GM12878 (cell line): ENCODE measurements around the gene ARHGAP26. TPM values are rescaled to one million over a fixed set of nuclear protein-coding genes. Genes with fewer than 3 reads are reported as not detected.

ENCODE experiments used
- ATAC-seq: fragments of 200-7000 bp; cut with Tn5 transposase; 3 replicates; pipeline ENCODE4 v1.9.1; 2020; ENCODE audit warnings: mild to moderate bottlenecking, moderate library complexity
- BruUV-seq: library from RNA; stranded (reverse); fragments of 400-500 nt; replicated peaks from 2 replicates; lab custom pipeline; 2021; lab: Mats Ljungman, UMichigan
- CTCF ChIA-PET: fragments of 300-600 bp; sonication (Branson Sonifier 250); formaldehyde crosslinking; extraction: SDS; loops from one replicate; lab custom pipeline; 2021; ENCODE audit warnings: inconsistent platforms; lab: Yijun Ruan, JAX
- POLR2A ChIA-PET: fragments of 350-600 bp; formaldehyde crosslinking; extraction: SDS; loops from one replicate; lab custom pipeline; 2021; ENCODE audit warnings: inconsistent platforms; lab: Charles Lee
- RAD21 ChIA-PET: fragments of 300-600 bp; sonication (Branson Sonifier 250); formaldehyde crosslinking; loops from one replicate; lab custom pipeline; 2023; ENCODE audit warnings: antibody characterized with exemption; ENCODE audit not compliant: unreplicated experiment; lab: Charles Lee
- SMC1A ChIA-PET: fragments of 300-600 bp; sonication (Branson Sonifier 250); formaldehyde crosslinking; loops from one replicate; lab custom pipeline; 2023; ENCODE audit not compliant: unreplicated experiment, uncharacterized antibody; lab: Charles Lee
- DNase-seq: peaks from one replicate; pipeline ENCODE4 v3.0.0-alpha.2; 2011; ENCODE audit warnings: low read depth, low spot score
- FAIRE-seq: peaks from 3 replicates; lab custom pipeline; 2011; peaks lifted over from hg19 to GRCh38; lab: Jason Lieb, UNC
- H2AFZ ChIP-seq: 2 replicates; pipeline ENCODE4 v1.6.0; 2011; ENCODE audit warnings: low read depth, low read length, control low read depth; ENCODE audit not compliant: control insufficient read depth
- H3K27ac ChIP-seq: 2 replicates; pipeline ENCODE4 v1.5.1; 2011; ENCODE audit warnings: control low read depth; ENCODE audit not compliant: control insufficient read depth, insufficient read depth
- H3K27me3 ChIP-seq, 2 experiments: replicated peaks in 1 of 2; 2 replicates each; pipeline versions ENCODE4 v1.6.0 to v1.6.1; 2011; ENCODE audit warnings: low read length in 1 of 2; ENCODE audit not compliant: control insufficient read depth in 2 of 2, insufficient read depth in 2 of 2
- H3K36me3 ChIP-seq, 2 experiments: 2 replicates each; pipeline ENCODE4 v1.5.1; 2011; ENCODE audit warnings: low read length in 1 of 2; ENCODE audit not compliant: control insufficient read depth in 2 of 2, insufficient read depth in 2 of 2
- H3K4me1 ChIP-seq: 2 replicates; pipeline ENCODE4 v1.6.1; 2011; ENCODE audit warnings: mild to moderate bottlenecking, low read length, moderate library complexity, mixed read lengths; ENCODE audit not compliant: control insufficient read depth, insufficient read depth
- H3K4me2 ChIP-seq: 2 replicates; pipeline ENCODE4 v1.6.0; 2011; ENCODE audit warnings: control low read depth; ENCODE audit not compliant: control insufficient read depth, insufficient read depth
- H3K4me3 ChIP-seq: fragments of 200-600 bp; sonication (generic); 2 replicates; pipeline ENCODE4 v1.5.1; 2016
- H3K79me2 ChIP-seq: 2 replicates; pipeline ENCODE4 v1.6.0; 2011; ENCODE audit warnings: low read length; ENCODE audit not compliant: control insufficient read depth, insufficient read depth
- H3K9ac ChIP-seq: 2 replicates; pipeline ENCODE4 v1.8.0; 2011; ENCODE audit warnings: low read length, control low read depth, mixed read lengths; ENCODE audit not compliant: control insufficient read depth, insufficient read depth
- H3K9me3 ChIP-seq: replicated peaks from 3 replicates; pipeline ENCODE4 v1.5.1; 2011; ENCODE audit warnings: mild to moderate bottlenecking, low read length; ENCODE audit not compliant: control insufficient read depth, insufficient read depth
- H4K20me1 ChIP-seq: 2 replicates; pipeline ENCODE4 v1.6.0; 2011; ENCODE audit not compliant: control insufficient read depth, insufficient read depth
- CHD1 ChIP-seq: IDR thresholded peaks from 2 replicates; pipeline ENCODE4 v1.6.1; 2012; ENCODE audit warnings: low read depth, low read length, improper control_type of control experiment
- EED ChIP-seq: sonication (generic); IDR thresholded peaks from 2 replicates; pipeline ENCODE4 v1.6.1; 2016; ENCODE audit warnings: antibody characterized with exemption, low read depth
- KAT2A ChIP-seq: conservative IDR thresholded peaks from 2 replicates; pipeline ENCODE4 v1.6.1; 2011; ENCODE audit warnings: low read depth, low read length; ENCODE audit not compliant: control insufficient read depth
- NKRF ChIP-seq: fragments of 450-650 bp; conservative IDR thresholded peaks from 2 replicates; pipeline ENCODE4 v1.6.1; 2017; ENCODE audit warnings: mild to moderate bottlenecking, moderate library complexity
- PAX8 ChIP-seq: fragments of 450-650 bp; IDR thresholded peaks from 2 replicates; pipeline ENCODE4 v1.6.1; 2017; ENCODE audit warnings: mild to moderate bottlenecking, moderate library complexity
- SKIL ChIP-seq: fragments of 450-650 bp; IDR thresholded peaks from 2 replicates; pipeline ENCODE4 v1.6.1; 2017; ENCODE audit warnings: mild to moderate bottlenecking, low read depth, inconsistent platforms; ENCODE audit not compliant: poor library complexity, severe bottlenecking
- ZBTB33 ChIP-seq: fragments of 450-650 bp; IDR thresholded peaks from 2 replicates; pipeline ENCODE4 v1.6.1; 2017; ENCODE audit warnings: mild to moderate bottlenecking
- WGBS: methylation state at CpG from one replicate; pipeline ENCODE4 v1.1.6; 2016; ENCODE audit warnings: low lambda C conversion rate; ENCODE audit not compliant: insufficient replicate concordance, insufficient coverage; ENCODE audit errors: missing lambda C conversion rate; 5-methylcytosine and 5-hydroxymethylcytosine counted together
- in situ Hi-C: fragments of 300-500 bp; cut with MboI; formaldehyde crosslinking; loops from 9 replicates; pipeline ENCODE4 v1.14.3; 2018; ENCODE audit warnings: mixed read lengths
- intact Hi-C: fragments of 100-400 bp; cut with micrococcal nuclease; formaldehyde crosslinking; loops from one replicate; pipeline ENCODE4 v1.14.2; 2022; ENCODE audit not compliant: unreplicated experiment
- polyA plus RNA-seq, 11 experiments: library from polyadenylated mRNA; depleted of rRNA in 4 of 11; unstranded in 6 of 11; stranded (reverse) in 5 of 11; fragments of >200 nt; fragmentation: Nextera tagmentation in 4 of 11; fragmentation: Illumina TruSeq in 1 of 11; extraction: Ambion mirVana in 4 of 11; extraction: Trizol in 1 of 11; gene quantifications; 1 replicate in 1 of 11; 2 replicates in 10 of 11; pipeline versions ENCODE4 v1.2.1 to v1.2.3, GENCODE V29; 2011 to 2016; ENCODE audit warnings: inconsistent platforms in 2 of 11, missing spikeins in 2 of 11, low read depth in 1 of 11
- total RNA-seq, 4 experiments: library from RNA; depleted of rRNA in 3 of 4; stranded (reverse); fragments of >200 nt in 3 of 4; fragmentation: Illumina TruSeq in 1 of 4; extraction: Trizol in 1 of 4; gene quantifications; 2 replicates each; pipeline versions ENCODE4 v1.2.1 to v1.2.3, GENCODE V29; 2013 to 2021
- TF ChIP-seq, protein P1 (sequence below): fragments of 450-650 bp; IDR thresholded peaks from 2 replicates; pipeline ENCODE4 v1.6.1; 2018; ENCODE audit warnings: mild to moderate bottlenecking, low read depth, moderate library complexity; ENCODE audit not compliant: partially characterized antibody

The ARHGAP26 gene
- total and polyA plus RNA-seq, 10 of the 15 experiments (the other 5 are each of a cell fraction or from before 2014, with no cell fraction given), result 9.4 to 41.5 (median 19.3) TPM

DNA sequence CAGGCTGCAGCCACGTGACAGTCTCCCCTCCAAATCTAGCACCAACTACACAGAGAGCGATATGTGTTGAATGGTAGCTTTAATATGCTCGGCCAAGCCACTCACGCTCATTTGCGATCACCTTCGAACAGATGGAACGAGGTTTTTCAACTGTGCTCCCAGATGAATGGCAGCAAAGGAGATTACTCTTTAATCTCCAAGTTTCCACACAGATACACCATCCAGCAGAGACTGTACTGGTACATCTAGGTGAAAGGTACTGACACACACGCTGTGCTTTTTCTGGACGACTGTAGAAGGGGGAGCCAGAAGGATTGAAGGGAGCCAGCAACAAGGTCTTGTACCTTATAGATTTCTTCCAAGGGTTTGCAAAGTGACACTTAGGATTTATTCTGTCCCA lies 369.4 kb downstream of the ARHGAP26 start:
- CTCF ChIA-PET, result interaction anchor here (0.9 to 1.6 kb wide), 4 partner anchors 8 to 65 kb away, joined by 3 to 5 read pairs (median 4); no protein-coding TSS in a partner anchor
- no peak for TF ChIP-seq PAX8
- TF ChIP-seq EED, result no peak
- no peak for TF ChIP-seq ZBTB33
- TF ChIP-seq KAT2A, result no peak
- no peak for TF ChIP-seq CHD1
- no peak for TF ChIP-seq SKIL
- TF ChIP-seq, protein P1, sequence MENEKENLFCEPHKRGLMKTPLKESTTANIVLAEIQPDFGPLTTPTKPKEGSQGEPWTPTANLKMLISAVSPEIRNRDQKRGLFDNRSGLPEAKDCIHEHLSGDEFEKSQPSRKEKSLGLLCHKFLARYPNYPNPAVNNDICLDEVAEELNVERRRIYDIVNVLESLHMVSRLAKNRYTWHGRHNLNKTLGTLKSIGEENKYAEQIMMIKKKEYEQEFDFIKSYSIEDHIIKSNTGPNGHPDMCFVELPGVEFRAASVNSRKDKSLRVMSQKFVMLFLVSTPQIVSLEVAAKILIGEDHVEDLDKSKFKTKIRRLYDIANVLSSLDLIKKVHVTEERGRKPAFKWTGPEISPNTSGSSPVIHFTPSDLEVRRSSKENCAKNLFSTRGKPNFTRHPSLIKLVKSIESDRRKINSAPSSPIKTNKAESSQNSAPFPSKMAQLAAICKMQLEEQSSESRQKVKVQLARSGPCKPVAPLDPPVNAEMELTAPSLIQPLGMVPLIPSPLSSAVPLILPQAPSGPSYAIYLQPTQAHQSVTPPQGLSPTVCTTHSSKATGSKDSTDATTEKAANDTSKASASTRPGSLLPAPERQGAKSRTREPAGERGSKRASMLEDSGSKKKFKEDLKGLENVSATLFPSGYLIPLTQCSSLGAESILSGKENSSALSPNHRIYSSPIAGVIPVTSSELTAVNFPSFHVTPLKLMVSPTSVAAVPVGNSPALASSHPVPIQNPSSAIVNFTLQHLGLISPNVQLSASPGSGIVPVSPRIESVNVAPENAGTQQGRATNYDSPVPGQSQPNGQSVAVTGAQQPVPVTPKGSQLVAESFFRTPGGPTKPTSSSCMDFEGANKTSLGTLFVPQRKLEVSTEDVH, result no peak
- TF ChIP-seq NKRF, result no peak

More for the DNA sequence above, 369.4 kb downstream of the ARHGAP26 start:
- BruUV-seq, result no TSS peak
- no peaks in the 10 kb centered on the region for H4K20me1 ChIP-seq
- ATAC-seq, result no peak
- no peak overlapping the region for H3K9ac ChIP-seq
- WGBS, result 90% methylated on average over 9 of the region's 9 CpGs
- no peaks in the 10 kb centered on the region for H3K9me3 ChIP-seq
- FAIRE-seq, result no peak
- no peak overlapping the region for H3K4me2 ChIP-seq
- ChIA-PET SMC1A (interaction anchor here (1.0 to 2.8 kb wide), 7 partner anchors 9 to 26 kb away, joined by 3 to 17 read pairs (median 6); no protein-coding TSS in a partner anchor), POLR2A (interaction anchor here (1.3 to 1.7 kb wide), 2 partner anchors 12 to 17 kb away, joined by 5 read pairs; no protein-coding TSS in a partner anchor), RAD21 (interaction anchor here (1.1 to 1.4 kb wide), 2 partner anchors 12 to 138 kb away, joined by 3 read pairs; no protein-coding TSS in a partner anchor)
- H3K4me1 ChIP-seq, result no peaks in the 10 kb centered on the region
- DNase-seq, result no peak
- H3K36me3 ChIP-seq, result peaks cover 0 to 2% of the 10 kb centered on the region in 2 experiments; a peak in 2 of 4 replicates
- no peaks in the 10 kb centered on the region for H3K79me2 ChIP-seq
- no peak overlapping the region for H3K4me3 ChIP-seq
- intact Hi-C loops, result no loop called here
- no peak overlapping the region for H2AFZ ChIP-seq
- in situ Hi-C loops, result no loop called here
- H3K27ac ChIP-seq, result no peak overlapping the region
- no peaks in the 10 kb centered on the region for H3K27me3 ChIP-seq
